HG02938 (cell line): ENCODE measurements around the gene ANO7.

ENCODE experiments used
- ATAC-seq: cut with Tn5 transposase; IDR thresholded peaks from one replicate; pipeline ENCODE4 v1.9.1; 2021; ENCODE audit warnings: mild to moderate bottlenecking, moderate library complexity; ENCODE audit not compliant: unreplicated experiment

Gene ANO7

GRCh38 chr2:241157841-241158545 lies 30.5 kb upstream of the ANO7 start:
- no peak for ATAC-seq

GRCh38 chr2:241158546-241158900 lies 30.0 kb upstream of the ANO7 start:
- no peak for ATAC-seq

GRCh38 chr2:241159116-241159515 lies 29.4 kb upstream of the ANO7 start:
- ATAC-seq, result no peak

GRCh38 chr2:241160318-241160717 lies 28.2 kb upstream of the ANO7 start:
- ATAC-seq, result no peak

GRCh38 chr2:241161646-241162281 lies 26.7 kb upstream of the ANO7 start:
- ATAC-seq, result no peak

GRCh38 chr2:241163601-241164118 lies 24.8 kb upstream of the ANO7 start:
- no peak for ATAC-seq

GRCh38 chr2:241168366-241168765 lies 20.1 kb upstream of the ANO7 start:
- no peak for ATAC-seq

GRCh38 chr2:241173557-241173956 lies 14.9 kb upstream of the ANO7 start:
- ATAC-seq, result no peak

GRCh38 chr2:241177526-241178334 lies 10.7 kb upstream of the ANO7 start:
- ATAC-seq, result no peak

GRCh38 chr2:241178961-241179360 lies 9.5 kb upstream of the ANO7 start:
- no peak for ATAC-seq

- no peak for ATAC-seq
Measured at GRCh38 chr2:241179899-241180298, 8.6 kb upstream of the ANO7 start.

GRCh38 chr2:241180495-241180894 lies 8.0 kb upstream of the ANO7 start:
- ATAC-seq, result no peak

- ATAC-seq, result no peak
Measured at GRCh38 chr2:241182126-241182525, 6.4 kb upstream of the ANO7 start.

- ATAC-seq, result no peak
Measured at GRCh38 chr2:241182531-241183133, 5.8 kb upstream of the ANO7 start.

- no peak for ATAC-seq
Measured at GRCh38 chr2:241183221-241183620, 5.3 kb upstream of the ANO7 start.

GRCh38 chr2:241184901-241185300 lies 3.6 kb upstream of the ANO7 start:
- ATAC-seq, result no peak

GRCh38 chr2:241185961-241186360 lies 2.5 kb upstream of the ANO7 start:
- ATAC-seq, result no peak

GRCh38 chr2:241187101-241187917 lies 1.2 kb upstream of the ANO7 start:
- no peak for ATAC-seq

- no peak for ATAC-seq
Measured at GRCh38 chr2:241187918-241188234, 601 bp upstream of the ANO7 start.

- no peak for ATAC-seq
Measured at GRCh38 chr2:241189093-241189855, 797 bp downstream of the ANO7 start.
